Measurements from ENCODE around the gene AGRN. TPM values are rescaled to one million over a fixed set of nuclear protein-coding genes. Genes with fewer than 3 reads are reported as not detected.

The AGRN gene
- polyA plus RNA-seq, 1 experiment = 41.2 TPM

GRCh38 chr1:1080951-1081310 lies 61.0 kb downstream of the AGRN start:
- Histone ChIP-seq H3K4me3 (ENCODE audit: low read depth, low read length) (no peak overlapping the region), H3K36me3 (ENCODE audit: control insufficient read depth, insufficient read depth, low read length) (peaks cover 2% of the 10 kb centered on the region; the same call in 1 of the 2 replicates), H3K27me3 (ENCODE audit: control insufficient read depth, insufficient read depth, low read length) (no peaks in the 10 kb centered on the region)
- no peak for DNase-seq (ENCODE audit: low read depth)
- CTCF ChIA-PET = interaction anchor here (0.7 kb wide), 1 partner anchor 11 kb away, joined by 3 read pairs; no protein-coding TSS in a partner anchor
- POLR2A ChIA-PET = no interaction called here
- no peak for TF ChIP-seq CTCF (IDR thresholded peaks at IDR 0.05; ENCODE audit: insufficient read depth, low read depth, low read length)

- H3K27me3 ChIP-seq (ENCODE audit: control insufficient read depth, insufficient read depth, low read length) = no peaks in the 10 kb centered on the region
- CTCF ChIA-PET = interaction anchor here (0.7 to 1.0 kb wide), 2 partner anchors 10 to 40 kb away, joined by 3 read pairs; no protein-coding TSS in a partner anchor
- no peak for DNase-seq (ENCODE audit: low read depth)
Measured at GRCh38 chr1:1081311-1082238, 61.7 kb downstream of the AGRN start.

GRCh38 chr1:1082239-1082775 lies 62.4 kb downstream of the AGRN start:
- ChIA-PET POLR2A (no interaction called here), CTCF (interaction anchor here (1.0 kb wide), 1 partner anchor 40 kb away, joined by 3 read pairs; no protein-coding TSS in a partner anchor)
- Histone ChIP-seq H3K4me3 (ENCODE audit: low read depth, low read length) (no peak overlapping the region), H3K27me3 (ENCODE audit: control insufficient read depth, insufficient read depth, low read length) (no peaks in the 10 kb centered on the region), H3K36me3 (ENCODE audit: control insufficient read depth, insufficient read depth, low read length) (peaks cover 2% of the 10 kb centered on the region; the same call in 1 of the 2 replicates)
- no peak for TF ChIP-seq CTCF (IDR thresholded peaks at IDR 0.05; ENCODE audit: insufficient read depth, low read depth, low read length)
- DNase-seq (ENCODE audit: low read depth) = no peak

More at GRCh38 chr1:1081311-1082238, 61.7 kb downstream of the AGRN start:
- no peak for TF ChIP-seq CTCF (IDR thresholded peaks at IDR 0.05; ENCODE audit: insufficient read depth, low read depth, low read length)
- Histone ChIP-seq H3K36me3 (ENCODE audit: control insufficient read depth, insufficient read depth, low read length) (peaks cover 2% of the 10 kb centered on the region; the same call in 1 of the 2 replicates), H3K4me3 (ENCODE audit: low read depth, low read length) (no peak overlapping the region)
- POLR2A ChIA-PET = no interaction called here

GRCh38 chr1:1082776-1083415 lies 63.0 kb downstream of the AGRN start:
- H3K4me3 ChIP-seq (ENCODE audit: low read depth, low read length) = no peak overlapping the region
- POLR2A ChIA-PET = no interaction called here
- CTCF ChIA-PET = interaction anchor here (1.0 kb wide), 1 partner anchor 39 kb away, joined by 3 read pairs; no protein-coding TSS in a partner anchor
- H3K36me3 ChIP-seq (ENCODE audit: control insufficient read depth, insufficient read depth, low read length) = peaks cover 2% of the 10 kb centered on the region; the same call in 1 of the 2 replicates
- no peak for DNase-seq (ENCODE audit: low read depth)
- no peaks in the 10 kb centered on the region for H3K27me3 ChIP-seq (ENCODE audit: control insufficient read depth, insufficient read depth, low read length)
- TF ChIP-seq CTCF (IDR thresholded peaks at IDR 0.05; ENCODE audit: insufficient read depth, low read depth, low read length) = no peak
